ENCODE measurements around the gene CTBP2. TPM values are rescaled to one million over a fixed set of nuclear protein-coding genes. Genes with fewer than 3 reads are reported as not detected.
"Not testable (repeated sequence)": the region's sequence is repeated elsewhere in the genome, so short reads cannot be mapped to it uniquely, and the experiment has no call there.

Gene CTBP2
- total RNA-seq, 1 donor from 2014 or later = 27.1 TPM

DNA sequence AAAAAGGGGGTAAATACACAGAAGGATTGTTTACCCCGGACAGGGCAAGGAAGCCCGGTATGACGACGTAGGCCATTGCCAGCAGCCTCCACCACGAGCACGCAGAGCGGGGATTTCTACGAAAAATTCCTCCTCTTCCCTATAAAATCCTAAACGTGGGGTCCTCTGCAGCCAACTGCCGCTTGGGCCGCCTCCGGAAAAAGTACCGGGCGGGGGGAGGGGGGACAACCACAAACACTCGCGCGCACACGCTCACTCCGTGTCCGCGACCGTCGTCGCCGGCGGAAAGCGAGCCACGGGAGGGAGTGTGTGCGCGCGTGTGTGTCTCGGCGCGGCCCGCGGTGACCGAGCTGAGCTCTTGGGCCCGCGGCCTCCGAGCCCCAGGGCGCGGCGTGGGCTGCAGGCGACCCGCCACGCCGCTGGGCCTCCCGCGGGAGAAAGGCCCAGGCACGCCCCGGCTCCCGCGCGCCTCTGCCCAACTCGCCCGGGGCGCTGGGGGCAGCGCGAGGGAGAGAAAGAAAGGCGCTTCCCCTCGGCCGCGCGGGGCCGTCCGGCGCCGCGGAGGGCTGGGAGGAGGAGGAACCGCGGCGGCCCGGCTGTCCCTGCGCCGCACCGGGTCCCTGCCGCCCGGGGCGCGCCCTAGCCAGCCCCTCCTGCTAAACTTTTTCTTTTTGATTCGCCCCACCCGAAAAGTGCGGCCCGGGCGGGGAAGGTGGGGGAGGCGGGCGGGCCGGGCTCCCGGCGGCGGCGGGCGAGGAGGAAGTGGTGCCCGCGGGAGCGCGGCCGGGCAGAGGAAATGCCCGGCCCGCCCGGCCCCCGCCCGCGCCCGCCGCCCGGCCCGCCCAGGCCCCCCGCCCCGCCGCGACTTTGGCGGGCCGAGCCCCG lies 1.5 kb downstream of the CTBP2 start:
- peak; percentile 66 for DNase-seq (ENCODE audit: low read depth)

DNA sequence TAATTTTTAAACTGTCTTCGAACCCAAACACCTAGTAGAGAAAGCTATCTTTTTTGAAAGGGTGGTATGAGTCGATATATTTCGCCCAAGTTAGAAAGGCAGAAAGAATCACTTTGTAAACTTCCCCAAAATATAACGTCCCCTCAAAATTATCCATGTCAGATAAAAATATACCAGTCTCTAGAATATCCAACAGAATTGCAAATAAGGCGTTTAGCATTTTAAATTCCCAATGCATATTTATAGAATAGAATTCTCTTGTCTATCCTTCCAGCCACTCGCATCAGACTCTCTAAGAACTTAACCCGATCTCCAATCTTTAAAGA lies 2.1 kb downstream of the CTBP2 start:
- DNase-seq (ENCODE audit: low read depth) = no peak

DNA sequence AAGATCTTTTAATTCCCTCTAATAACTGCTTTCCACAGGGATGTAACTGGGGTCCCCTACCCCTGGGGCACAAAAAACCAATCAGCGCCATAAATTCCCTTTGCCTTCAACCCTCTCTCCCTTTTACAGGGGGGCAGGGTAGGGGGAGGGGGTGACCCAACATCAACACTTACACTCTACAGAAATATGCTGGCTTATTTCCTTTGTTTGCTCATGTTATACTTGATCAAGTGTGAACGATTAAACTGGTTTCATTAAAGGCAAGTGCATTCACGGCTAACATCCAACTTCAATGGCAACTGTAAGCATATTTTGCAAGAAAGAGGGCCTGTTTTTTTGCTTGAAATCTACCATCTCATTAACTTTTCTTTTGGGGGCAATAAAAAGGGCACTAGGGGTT lies 2.9 kb downstream of the CTBP2 start:
- DNase-seq (ENCODE audit: low read depth) = no peak

DNA sequence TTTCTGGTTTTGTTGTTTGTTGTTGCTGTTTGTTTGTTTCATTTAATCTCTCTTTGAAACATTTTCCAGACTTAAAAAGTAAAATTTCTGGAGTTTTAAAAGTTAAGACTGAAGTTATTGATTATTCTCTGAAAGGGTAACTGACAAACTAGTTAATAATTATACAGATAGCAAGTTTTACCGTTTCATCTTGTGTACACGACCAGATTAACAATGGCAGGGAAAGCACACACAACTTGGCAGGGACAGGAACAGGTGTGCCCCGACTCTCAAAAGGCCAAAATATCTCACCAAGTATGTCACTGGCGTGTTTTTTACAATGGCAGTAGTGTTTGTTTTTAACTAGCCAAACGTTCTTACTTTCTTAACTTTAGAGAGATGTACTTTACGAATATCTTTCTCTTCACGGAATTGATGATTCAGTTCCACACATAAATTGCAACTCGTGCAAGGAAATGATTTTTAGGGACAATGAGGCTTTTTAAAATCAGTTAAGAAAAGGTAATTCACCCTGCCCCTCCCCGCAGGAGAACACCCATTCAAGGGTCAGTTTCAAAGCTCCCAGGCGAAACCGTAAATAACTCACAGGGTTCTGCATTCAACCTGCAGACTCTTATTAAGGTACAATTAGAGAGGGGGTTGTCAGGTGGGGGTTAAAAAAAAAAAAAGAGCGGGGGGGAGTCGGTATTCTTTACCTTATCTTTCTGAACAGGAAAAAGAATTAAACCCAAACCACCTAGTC lies 3.5 kb downstream of the CTBP2 start:
- peak; percentile 52 for DNase-seq (ENCODE audit: low read depth)

DNA sequence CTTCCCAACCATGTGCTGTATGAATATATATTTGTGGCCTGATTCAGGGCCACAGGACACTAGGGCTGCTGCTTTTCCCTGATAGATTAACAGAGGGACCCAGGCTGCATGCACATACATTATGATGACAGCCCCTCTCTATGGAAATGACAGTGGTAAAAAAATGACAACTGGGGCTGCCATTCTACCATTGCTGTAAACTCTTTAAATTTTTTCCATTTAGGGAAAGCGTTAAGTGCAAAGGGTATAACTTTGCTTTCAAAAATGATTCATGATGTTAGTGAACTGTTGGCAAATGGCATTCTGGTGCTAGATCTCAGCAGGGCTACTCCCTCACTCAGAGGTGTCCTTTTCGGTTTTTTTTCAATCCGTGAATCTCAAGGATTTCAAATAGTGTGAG lies 4.2 kb downstream of the CTBP2 start:
- DNase-seq (ENCODE audit: low read depth) = peak; percentile 10

DNA sequence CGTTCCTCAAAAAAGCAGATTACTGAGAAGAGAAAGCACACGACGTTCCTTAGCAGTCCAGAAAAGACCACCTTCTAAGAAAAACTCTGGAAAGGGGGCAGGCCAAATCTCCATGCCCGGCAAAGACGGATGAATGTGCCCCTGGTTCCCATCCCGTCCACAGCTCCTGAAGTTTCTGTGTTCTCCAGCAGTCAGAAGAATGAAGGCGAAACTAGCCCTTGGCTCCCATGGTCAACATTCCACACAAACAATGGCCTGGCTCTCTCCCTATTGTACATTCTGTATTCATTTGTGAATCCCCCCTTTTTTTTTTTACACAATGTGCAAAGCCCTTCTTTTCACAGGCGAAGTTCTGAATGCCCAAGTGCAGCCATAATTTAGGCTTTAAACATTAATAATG lies 5.3 kb downstream of the CTBP2 start:
- peak; percentile 9 for DNase-seq (ENCODE audit: low read depth)

DNA sequence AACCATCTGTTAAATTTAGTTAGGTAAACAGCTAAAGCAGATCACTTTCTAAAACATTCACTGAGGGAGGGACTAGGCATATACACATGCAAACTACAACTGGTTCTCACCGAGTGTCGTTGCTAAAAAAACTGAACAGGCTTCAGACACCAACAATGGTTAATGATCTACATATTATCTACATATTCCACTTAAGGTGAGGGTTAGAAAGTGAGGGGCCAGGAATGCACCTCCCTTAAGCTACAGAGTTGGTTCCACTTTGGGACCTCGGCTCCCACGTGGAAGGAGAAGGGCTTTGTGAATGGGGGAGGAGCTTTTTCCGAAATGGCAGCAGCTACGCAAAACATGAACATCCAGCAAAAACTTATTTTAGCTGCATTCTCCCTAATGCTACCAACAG lies 5.8 kb downstream of the CTBP2 start:
- DNase-seq (ENCODE audit: low read depth) = no peak

DNA sequence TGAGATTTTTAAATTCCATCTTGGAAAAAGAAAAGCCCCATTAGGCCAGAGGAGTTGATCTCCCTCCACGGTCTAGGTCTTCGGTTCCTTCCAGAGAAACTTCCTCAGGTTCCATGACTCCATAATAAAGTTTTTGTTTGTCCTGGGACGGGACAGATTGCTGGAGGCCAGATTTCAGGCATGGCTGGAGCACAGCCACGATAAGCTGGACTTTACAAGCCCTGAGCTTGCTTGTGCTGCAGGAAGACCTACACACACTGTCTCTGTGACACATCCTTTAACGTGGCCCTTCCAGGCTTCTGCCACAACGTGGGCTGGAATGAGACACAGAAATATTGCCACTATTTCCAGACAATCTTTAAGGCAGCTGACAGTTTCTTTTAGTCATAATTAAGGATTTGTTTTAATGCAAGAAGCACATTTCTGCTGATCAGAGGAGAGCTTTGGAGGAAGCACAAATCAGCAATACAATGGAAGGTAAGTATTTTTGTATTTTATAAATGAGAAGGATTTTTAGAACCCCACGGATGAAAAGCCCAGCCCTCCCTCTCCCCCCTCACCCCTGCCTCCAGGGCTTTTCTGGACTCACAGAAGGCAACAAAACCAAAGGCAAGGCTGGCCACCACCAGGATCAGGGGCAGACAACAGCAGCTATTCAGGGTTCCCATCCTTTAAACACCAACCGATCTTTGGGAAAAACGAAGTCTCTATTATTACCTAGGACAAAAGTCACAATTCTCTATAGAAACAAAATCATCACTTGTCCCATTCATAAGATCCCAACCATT lies 6.5 kb downstream of the CTBP2 start:
- DNase-seq (ENCODE audit: low read depth) = peak; percentile 6

DNA sequence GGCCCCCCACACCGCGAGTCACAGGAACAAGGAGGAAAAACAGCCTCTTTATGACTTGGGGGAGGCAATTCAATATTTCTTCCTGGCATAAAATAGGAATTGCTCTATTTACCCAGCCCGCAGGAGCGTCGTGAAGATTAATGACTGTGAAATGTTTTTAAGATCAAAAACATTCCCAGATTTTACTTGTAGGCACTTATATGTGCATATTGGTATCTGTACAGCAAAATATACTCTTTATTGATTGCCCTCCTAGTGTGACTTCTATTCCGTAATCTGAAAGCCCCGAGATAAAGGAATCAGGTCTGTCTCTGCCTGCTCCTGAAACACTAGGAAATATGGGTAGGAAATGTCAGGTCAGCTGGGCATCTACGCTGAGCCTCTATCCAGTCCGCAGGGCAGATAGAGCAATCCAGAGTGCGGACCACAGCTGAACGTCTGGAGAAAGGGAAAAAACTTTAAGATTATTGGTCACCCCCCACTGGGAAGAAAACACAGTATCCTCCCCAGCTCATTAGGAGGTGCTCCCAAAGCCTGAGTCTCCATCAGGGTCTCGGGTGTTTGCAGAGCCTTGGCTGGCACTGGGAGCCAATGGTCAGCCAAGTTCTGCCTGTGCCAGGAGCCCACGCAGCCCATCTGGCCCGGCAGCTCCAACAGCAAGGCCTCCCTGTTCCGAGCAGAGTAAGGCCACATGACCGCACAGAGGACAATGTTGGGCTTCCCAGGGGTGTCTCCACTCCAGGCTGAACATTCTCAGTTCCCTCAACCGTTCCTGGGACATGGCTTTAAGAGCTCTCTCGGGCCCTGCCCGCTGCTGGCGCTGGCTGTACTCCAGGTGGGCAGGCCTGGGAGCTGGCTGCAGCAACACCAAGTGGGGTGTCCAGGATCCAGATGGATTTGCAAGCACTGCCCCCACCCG lies 7.7 kb downstream of the CTBP2 start:
- DNase-seq (ENCODE audit: low read depth) = peak; percentile 27

DNA sequence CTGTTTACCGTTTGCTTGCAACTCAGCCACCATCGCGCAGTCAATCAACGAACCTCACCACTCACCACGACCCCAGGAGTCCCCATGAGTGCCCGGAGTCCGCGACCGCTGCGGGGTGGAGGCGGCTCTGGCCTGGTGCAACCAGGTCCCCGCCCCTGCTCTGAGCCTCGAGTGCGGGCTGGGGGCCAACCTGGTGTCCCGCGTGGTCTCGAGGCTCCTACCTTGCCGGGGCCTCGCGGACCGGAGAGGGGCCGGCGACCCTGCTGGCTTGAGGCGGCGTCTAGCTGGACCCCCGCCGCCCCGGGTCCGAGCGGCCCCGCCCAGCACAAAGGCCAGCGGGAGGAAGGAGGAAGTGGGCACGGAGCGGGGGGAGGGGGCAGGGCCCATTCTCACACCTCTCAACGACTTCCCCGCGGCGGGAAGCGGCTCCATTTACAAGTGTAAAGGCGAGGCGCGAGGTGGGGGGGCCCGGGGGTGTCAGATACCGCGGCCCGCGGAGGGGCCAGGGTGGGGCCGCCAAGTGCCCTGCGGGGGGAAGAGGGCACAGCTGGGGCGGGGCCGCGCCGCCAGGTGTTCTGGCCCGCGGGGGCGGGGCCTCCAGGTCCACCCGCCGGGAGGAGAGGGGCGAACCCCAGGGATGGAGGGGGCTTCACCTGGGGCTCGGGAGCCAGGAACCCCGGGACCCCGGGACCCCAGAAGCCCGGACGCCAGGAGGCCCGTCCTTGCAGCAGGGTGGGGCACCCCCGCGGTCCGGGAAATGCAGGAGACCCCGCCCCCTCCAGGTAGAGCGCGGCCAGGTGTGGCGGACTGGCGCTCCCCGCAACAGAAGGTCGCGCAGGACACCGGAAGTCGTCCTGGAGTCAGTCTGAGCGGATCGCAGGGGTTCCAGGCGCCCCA lies 8.6 kb downstream of the CTBP2 start:
- no peak for DNase-seq (ENCODE audit: low read depth)

DNA sequence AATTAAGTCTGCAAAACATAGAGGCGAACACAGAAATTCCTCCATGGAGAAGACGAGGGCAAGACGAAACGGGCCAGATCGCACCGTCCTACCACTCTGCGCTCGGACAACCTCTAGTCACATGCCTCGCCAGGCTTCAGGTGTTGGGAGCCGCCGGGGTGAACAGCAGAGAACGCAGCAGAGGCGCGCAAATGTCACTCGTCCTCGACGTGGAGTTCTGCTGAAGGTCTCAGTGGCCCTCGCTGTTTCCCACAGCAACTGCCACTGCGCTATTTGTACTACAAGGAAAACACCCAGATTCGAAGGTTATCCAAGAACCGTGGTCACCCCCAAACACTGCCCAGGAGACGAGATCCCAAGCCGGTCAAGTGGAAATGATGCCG lies 9.2 kb downstream of the CTBP2 start:
- no peak for DNase-seq (ENCODE audit: low read depth)

DNA sequence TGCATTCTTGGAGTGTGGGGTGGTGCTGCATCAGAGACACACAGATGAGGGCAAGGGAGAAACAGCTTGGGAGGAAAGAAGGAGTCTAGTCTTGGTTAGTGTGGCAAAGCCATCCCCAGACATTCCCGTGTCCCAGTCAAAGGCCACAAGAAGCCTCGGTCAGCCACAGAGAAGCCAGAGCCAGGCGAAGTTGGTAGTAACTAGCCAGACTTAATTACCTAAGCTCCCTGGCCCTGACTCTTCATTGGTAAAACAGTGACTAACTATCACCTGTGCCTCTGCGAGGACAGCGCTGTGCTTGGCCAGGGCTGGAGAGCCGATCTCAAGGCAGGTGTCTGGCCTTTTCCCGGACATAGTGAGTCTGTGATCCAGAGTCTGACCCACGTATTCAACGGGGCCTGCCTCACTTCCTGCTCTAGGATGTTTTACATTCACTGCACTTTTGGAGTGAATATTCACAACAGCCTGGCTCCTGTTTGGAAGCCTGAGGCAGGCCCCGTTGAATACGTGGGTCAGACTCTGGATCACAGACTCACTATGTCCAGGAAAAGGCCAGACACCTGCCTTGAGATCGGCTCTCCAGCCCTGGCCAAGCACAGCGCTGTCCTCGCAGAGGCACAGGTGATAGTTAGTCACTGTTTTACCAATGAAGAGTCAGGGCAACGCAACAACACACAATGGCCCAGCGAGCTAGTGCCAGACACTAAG lies 9.8 kb downstream of the CTBP2 start:
- DNase-seq (ENCODE audit: low read depth) = not testable (repeated sequence)

DNA sequence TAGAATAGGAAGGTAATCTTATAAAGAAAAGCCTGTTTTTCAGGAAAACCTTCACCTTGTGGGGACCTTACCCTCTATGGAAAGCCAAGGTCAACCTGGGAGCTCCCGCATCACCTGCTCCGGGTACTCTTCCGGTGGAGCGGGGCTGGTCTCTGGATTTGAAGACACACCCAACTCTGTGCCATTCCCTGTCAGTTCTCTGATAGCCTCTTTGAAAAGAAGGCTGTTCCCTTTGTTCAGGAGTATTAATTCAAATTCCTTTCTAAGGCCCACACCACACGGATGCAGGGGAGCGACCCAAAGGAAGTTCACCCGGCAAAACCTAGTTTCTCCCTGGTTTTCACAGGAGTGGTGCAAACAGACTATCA lies 10.7 kb downstream of the CTBP2 start:
- DNase-seq (ENCODE audit: low read depth) = no peak

DNA sequence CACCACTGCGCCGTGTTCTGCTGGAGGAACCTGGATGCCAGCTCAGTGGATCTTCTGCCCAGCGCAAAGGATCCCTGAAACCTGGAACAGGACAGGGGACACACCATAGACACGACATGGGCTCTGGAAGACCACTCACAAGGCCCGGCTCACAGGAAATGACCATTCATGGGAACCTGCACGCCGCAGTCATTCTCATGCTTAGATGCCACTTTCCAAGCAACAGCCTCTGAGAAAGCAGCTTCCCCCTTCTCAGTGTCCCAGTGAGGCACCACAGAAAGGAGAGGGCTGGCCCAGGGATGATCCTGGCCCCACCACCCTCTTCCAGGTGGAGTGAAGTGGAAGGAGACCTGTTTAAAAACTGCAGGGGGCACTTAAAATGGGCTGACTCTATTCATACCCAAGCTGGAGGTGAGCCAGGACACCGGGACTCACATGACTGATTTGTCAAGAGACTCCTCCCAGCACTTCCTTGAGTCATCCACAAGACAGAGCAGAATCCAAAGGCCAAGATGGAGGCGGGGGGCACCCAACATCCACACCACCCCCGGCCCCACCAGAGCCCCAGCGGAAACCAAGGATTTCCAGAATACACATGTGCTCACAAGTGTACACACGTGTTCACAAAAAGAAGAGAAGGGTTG lies 11.2 kb downstream of the CTBP2 start:
- DNase-seq (ENCODE audit: low read depth) = peak; percentile 65

DNA sequence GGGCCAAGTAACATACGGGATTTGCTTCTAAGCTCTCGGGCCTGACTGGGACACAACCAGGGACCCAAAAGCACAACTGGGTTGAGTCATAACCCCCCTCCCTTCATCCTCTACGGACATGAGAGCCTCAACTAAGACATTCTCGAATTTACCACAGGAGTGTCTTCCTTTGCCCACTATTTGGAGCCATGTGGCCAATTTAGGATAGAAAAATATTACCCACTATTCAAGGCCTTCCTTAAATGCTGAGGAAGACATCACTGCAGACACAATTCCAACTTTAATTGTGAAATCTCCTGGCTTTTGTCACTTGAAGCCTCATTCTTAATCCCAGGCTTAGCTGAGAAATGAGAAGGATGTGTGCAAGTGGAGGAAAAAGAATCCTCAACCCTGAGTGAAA lies 11.8 kb downstream of the CTBP2 start:
- peak; percentile 49 for DNase-seq (ENCODE audit: low read depth)

DNA sequence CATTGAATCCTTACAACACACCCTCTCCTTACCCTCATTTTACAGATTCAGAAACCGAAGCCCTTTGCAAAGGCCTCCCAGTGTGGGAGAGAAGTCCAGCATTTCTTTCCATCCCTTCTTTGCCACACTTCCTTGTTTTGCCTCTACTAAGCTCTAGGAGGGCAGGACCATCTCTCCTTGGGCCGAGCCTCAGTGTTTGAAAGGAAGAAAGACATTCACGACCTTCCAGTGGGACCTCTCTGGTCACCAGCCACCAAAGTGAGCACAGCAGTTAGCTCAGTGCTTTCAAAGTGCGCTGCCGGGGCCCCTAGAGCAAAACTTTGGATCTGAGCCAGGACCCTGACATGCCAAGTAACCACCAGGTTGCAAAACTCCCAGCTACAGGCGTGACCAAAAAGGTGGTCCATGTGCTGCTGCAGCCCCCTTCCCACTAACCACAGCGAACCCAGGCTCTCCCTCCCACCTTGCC lies 12.4 kb downstream of the CTBP2 start:
- no peak for DNase-seq (ENCODE audit: low read depth)

DNA sequence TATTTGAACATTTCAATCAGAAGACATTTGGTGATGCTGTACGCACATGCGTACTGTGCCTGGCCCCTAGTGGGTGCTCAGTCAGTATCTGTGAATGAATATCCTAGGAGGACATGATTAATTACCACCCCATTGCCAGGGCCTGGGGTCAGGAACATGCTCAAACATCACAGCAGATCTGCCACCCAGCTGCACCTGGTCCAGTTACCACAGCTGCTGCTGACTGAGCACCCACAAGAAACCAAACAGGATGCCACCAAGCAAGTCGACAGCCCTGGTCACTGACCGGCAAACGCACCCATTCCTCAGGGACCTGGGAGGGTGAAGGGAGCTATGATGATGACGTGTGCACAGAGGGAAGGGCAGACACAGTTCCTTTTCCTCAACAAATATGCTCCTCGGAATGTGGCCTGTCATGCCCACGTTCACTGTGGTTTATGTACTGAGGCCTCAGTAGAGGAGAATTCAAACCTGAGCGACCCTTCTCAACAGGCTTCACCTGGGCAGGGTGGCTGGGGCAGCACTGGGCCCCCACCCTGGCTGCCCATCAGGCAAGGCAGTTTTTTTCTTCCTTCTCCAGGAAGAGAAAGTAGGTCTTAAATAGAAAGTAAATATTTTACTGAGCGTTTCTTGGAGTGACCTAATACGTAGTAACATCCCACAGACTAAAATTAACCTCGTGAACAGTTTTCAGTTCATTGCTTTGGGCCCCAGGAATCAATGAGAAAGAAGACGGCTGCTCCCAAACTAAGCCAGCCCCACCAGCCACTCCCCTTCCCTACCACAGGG lies 13.4 kb downstream of the CTBP2 start:
- DNase-seq (ENCODE audit: low read depth) = peak; percentile 86

DNA sequence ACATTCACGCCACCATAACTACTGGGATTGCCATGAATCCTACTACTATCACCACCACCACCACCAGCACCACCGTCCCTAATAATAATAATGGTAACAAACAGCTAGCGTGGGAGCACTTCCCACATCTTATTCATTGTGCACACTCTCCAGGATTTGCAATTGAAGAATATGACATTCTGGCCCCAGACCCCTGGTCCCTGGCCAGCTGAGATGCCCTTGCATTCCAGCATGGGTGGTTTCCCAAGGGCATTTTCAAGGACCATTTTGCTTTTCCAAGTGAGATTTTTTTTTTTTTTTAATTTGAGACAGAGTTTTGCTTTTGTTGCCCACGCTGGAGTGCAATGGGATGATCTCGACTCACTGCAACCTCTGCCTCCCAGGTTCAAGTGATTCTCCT lies 14.7 kb downstream of the CTBP2 start:
- DNase-seq (ENCODE audit: low read depth) = no peak
